T-helper 9 cell (primary cell): ENCODE results near the gene OTUB1.

Source experiments
- DNase-seq: peaks from one replicate; pipeline ENCODE4 v3.0.0-alpha.2; 2020

The OTUB1 gene

DNA sequence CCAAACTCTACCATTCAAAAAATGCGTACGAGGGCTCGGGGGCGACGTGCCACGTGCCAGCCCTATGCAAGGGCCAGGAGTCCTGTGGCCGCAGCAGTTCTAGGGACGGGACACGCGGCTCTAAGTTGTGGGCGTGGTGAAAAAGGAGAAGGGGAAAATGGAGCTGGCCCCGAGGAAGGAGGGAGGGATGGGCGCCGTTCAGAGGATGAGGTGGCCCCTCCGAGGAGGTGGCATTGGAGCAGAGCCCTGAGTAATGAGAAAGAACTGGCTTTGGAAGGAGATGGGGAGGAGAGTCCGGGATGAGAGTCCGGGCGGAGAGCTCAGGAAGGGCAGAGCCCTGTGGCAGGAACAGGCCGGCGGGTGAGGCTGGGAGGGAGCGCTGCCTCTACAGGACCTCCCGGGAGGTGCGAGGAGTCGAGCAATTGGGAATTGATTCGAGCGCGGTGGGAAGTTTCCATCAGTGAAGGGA is 21.0 kb downstream of the OTUB1 start:
- DNase-seq, result no peak

DNA sequence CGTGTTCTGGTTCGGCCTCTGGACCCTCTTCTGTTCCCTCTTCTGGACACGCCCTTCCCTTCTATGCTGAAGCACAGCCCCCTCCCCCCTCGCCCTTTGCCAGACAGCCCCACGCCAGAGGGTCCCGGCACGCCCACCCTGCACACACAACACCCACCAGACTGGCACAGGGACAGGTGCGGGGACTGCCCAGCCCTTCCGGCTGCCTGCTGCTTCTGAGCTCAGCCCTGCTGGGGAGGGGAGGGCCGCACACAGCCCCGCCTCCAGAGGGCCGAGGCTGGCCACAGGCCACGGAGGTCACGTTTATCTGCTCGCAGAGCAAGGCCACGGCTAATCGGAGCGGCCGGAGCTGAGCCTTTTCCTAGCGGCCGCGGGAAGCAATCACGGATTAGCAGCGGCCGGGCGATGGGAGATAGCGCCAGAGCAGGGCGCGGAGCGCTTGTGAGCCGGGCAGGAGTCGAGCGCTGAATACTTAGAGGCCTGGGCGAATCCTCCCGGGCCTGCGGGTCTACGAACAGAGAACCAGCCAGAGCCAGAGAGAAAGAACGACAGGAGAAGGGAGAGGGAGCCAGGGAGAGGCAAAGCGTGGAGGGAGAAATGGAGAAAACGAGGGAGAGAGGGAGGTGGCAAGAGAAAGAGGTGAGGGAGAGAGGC is 21.5 kb downstream of the OTUB1 start:
- no peak for DNase-seq

DNA sequence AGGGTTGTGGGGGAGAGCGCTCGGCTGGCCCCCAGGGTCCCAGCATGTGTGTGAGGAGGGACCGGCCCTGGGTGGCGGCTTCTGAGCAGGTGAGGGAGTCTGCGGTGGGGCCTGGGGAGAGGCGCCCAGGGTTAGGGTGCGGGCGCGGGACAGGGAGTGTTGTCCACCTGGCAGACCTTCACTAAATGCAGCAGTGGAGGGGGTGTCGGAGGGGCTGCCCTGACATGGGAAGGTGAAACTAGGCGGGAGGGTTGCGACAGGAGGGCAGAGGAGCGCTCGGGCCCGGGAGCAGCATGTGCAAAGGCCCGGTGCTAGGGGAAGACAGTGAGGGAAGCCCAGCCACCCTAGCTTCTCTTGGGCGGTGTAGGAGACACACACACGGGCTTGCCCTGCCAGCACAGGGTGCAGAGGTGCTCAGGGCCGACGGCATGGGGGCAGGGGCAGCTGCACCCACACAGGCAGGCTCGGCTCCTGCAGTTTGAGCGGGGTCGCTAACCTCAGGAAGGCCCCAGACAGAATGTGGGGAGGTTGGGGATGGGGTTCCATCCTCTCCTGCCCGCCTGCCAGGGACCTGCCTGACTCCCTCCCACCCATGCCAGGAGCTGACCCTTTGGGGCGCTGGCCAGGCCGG is 22.2 kb downstream of the OTUB1 start:
- no peak for DNase-seq

DNA sequence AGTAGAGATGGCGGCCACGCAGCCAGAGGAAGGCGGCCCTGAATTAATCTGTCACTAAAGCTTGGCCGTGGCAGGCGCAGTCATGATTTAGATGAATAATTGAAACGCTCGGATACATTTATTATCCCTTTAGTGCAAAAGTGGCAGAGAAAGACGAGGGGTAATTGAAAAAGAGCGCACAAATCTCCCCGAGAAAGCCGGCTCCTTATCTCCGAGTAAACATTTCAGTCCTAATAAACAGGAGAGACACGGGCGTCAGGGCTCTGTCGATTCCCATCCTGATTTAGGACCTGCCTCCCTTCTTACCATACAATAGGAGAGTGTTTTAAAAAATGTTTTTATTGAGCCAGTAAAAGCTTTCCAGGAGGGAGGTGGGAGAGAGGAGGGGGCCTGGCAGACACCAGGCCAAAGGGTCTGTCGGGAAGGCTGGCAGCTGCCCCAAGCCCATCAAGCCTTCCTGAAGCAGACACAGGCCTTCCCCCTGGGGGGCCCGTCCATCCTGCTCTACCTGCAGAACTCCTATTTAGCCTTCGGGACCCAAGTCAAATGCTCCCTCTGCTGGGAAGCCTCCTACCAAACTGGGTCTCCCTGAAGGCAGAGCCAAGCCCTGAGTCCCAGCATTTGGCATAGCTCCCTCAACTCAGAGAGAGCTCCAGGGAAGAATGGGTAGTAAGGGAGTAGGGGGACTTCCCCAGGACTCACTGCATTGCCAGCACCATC is 22.8 kb downstream of the OTUB1 start:
- DNase-seq, result no peak

DNA sequence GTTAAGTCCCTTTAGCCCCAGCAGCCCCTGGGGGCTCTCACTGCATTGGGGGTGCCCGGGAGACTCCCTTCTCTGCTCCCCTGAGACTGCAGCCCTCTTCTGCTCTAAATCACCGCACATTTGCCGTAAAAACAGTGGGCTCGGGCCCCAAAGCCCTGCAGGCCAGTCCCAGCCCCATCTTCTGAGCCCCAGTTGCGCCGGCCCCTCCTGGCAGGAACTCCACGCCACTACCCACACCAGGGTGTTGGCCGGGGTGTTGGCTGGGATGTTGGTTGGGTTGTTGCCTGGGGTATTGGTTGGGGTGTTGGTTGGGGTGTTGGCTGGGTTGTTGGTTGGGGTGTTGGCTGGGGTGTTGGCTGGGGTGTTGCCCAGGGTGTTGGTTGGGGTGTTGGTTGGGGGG is 23.5 kb downstream of the OTUB1 start:
- no peak for DNase-seq

DNA sequence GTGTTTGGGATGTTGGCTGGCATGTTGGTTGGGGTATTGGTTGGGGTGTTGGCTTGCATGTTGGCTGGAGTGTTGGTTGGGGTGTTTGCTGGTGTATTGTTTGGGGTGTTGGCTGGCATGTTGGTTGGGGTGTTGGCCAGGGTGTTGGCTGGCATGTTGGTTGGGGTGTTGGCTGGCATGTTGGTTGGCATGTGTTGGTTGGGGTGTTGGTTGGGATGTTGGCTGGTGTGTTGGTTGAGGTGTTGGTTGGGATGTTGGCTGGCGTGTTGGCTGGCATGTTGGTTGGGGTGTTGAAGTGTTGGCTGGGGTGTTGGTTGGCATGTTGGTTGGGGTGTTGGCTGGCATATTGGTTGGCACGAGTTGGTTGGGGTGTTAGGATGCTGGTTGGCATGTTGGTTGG is 24.5 kb downstream of the OTUB1 start:
- DNase-seq, result no peak

DNA sequence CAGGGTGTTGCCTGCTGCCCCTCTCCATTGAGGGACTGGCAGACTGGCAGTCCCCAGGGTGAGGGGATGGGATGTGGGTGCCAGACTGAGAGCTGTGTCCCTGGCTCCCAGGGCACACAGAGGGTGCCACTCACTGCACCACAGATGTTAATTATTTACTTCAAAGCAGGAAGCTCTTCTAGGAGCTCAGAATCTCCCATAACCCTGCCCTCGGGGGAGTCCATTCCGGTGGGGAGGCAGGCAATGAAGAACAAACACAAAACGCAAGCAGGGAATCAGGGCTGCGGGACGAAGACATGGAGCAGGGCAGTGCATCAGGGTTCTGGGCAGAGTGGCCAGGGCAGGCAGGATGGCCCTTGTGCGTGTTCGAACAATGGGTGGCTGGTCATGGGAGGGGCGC is 25.1 kb downstream of the OTUB1 start:
- DNase-seq, result no peak

DNA sequence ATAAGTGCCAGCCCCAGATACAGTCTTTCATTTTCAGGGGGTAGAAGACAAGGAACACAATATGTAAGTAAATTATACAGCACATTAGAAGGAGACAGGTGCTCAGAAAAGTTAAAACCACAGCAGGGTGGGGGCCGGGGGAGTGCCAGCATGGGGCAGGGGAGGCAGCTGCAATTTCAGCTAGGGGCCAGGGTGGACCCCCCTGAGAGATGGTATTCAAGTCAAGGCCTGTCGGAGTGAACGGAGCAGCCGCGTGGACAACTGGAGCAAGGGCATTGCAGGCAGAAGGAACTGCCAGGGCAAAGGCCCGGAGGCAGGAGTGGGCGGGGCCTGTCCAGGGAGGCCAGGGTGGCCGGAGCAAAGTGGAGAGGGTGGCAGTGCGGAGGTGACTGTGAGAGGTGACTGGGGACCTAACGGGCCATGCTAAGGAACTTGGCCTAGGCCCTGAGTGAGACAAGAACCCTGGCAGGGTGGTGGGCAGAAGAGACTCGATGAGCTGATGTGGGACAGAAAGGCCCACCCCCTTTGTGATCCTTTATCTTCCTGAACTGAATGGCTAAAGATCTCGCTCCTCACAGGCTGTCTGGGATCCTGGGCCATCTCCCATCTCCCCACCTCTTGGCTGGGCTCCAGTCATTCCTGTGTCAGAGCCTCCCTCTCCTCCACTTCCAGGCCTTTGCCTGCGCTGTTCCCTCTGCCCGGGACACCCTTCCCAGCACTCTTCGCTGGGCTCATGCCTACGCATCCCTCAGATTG is 27.1 kb downstream of the OTUB1 start:
- DNase-seq, result no peak

- DNase-seq, result no peak
These were observed 28.1 kb downstream of the OTUB1 start for GRCh38 chr11:64014356-64014755.

GRCh38 chr11:64015510-64015909 is 29.3 kb downstream of the OTUB1 start:
- no peak for DNase-seq

DNA sequence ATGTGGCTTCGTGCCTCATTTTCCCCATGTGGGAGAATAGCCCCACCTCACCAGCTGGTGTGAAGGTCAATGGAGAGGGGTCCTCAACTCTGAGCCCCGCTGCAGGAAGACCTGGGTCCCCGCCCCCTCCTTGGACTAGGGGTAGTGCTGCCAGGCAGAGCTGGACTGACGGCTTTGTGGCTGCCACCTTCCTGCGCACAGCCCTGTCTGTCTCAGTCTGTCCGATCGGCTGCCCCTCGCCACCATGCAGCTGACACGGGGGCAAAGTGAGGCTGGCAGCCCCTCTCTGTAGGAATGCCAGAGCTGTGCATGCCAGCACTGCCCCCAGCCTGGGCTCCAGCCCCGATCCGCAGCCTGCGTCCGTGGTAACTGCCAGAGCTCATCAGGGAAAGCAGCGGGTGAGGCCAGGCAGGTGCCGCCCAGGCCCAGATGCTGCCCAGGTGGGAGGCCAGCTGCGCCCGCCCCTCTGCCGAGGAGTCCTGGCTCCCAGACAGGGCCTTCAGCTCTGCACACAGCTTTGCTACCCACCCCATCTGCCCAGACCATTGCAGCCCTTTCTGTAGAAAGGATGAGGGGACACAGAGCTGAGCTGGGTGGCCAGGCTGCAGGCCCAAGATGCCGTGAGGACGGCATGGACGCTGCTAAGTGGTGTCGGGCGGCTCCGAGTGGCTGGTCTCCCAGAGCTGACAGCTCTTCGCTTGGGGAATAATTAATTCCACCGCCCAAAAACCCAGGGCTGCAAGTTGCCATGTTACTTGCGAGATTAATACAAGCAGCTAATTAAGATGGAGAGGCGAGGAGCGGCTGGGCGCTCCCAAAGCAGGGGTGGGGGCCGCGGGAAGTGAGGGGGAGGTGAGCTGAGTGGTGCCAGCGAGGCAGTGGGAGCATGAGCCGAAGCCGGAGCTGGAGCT is 30.0 kb downstream of the OTUB1 start:
- DNase-seq, result no peak

- no peak for DNase-seq
These were observed 31.6 kb downstream of the OTUB1 start for GRCh38 chr11:64017945-64018224.

GRCh38 chr11:64018310-64018709 is 32.1 kb downstream of the OTUB1 start:
- DNase-seq, result no peak

- no peak for DNase-seq
These were observed 33.1 kb downstream of the OTUB1 start for GRCh38 chr11:64019106-64020037.

DNA sequence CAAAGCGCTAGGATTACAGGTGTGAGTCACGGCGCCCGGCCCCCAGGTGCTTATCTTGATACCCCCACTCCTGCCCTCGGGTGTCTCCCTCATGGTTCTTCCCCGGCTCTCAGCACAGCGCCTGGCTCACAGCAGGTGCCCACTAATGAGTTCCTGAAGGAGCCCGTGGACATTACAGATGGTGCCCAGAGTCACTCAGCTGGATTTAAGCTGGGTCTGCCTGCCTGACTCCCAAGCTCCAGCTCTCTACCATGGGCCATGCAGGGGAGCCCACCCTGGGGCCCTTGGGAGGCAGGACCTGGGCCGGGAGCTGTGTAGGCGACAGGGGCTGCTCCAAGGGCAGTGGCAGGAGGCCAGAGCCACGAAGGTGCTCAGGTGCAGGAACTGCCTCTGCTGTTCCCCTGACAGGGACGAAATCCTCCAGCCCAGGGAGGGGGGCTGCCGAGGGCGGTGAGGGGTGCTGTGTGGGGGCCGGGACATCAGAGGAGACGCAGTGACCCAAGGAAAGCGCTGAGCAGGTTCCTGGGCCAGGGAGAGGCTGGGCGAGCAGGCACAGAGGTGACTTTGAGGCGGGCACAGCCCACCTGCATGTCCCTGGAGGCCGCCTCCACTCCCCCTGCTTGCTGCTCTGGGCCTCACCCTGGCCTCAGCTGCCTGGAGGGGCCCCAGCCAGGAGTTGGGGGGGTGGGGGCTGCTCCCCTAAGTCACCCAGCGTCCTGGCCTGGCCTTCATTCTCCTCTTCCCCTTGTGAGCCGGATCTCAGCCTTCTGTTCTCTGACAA is 34.9 kb downstream of the OTUB1 start:
- no peak for DNase-seq

DNA sequence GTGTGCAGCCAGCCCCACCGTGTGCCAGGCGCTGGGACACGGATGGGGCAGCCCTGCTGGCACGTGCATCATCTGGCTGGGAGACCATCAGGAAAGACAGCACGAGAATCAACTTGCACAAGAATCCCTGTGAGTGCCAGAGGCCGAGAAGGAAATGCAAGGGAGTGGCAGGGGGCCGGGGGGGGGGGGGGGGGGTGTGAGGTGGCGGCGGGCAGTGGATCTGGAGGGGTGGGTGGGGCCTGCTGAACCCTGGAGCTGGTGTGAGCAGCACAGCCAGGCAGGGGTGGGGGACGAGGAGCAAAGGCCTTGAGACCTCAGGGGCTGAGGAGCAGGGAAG is 35.5 kb downstream of the OTUB1 start:
- no peak for DNase-seq

GRCh38 chr11:64022125-64022784 is 36.0 kb downstream of the OTUB1 start:
- no peak for DNase-seq

- no peak for DNase-seq
These were observed 37.8 kb downstream of the OTUB1 start for GRCh38 chr11:64023712-64024710.

- DNase-seq, result no peak
These were observed 39.0 kb downstream of the OTUB1 start for GRCh38 chr11:64025205-64025604.
